ENCODE measurements around the gene HLA-C.

DNA sequence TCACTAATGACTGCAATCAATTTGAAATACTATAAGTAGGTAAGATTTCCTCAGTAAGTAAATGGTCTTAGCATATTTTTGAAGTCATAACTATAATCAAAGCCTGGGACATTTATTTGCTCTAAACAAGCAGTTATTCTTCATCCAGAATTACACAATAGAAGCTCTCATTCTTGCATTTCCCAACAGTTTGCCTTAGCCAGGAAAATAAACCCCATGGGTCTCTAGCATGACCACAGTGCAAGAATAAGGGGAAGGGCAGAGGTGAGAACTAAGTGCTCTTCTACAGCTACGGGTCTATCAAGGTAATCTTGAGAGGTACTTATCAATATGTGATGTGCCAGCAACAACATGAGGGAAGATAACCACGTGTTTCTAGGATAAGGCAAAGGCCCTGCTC, 14.1 kb upstream of the HLA-C start:
- no peak for TF ChIP-seq POLR2A (IDR thresholded peaks at IDR 0.05)
- TF ChIP-seq CTCF (IDR thresholded peaks at IDR 0.05): no peak
- no peak for TF ChIP-seq EP300 (IDR thresholded peaks at IDR 0.05)
- TF ChIP-seq POLR2AphosphoS5 (IDR thresholded peaks at IDR 0.05): no peak
